ENCODE results near the gene MAP2K4.
"Not testable (repeated sequence)": the region's sequence is repeated elsewhere in the genome, so short reads cannot be mapped to it uniquely, and the experiment has no call there.

MAP2K4 gene

GRCh38 chr17:12020642-12021622 is at the start of gene MAP2K4:
MAP2K4 (plus strand) TSS chr17:12020877; CDS start chr17:12020887, 10 bp downstream.
- DNase-seq, result peak; percentile 47 to 70

GRCh38 chr17:11972741-11973140 is 47.9 kb upstream of the MAP2K4 start:
- not testable (repeated sequence) for DNase-seq

- no peak for DNase-seq
Observed at GRCh38 chr17:11979795-11980194, 40.9 kb upstream of the MAP2K4 start.

- DNase-seq, result no peak
Observed at GRCh38 chr17:11980813-11981212, 39.9 kb upstream of the MAP2K4 start.

- no peak for DNase-seq
Observed at GRCh38 chr17:11981862-11982261, 38.8 kb upstream of the MAP2K4 start.

GRCh38 chr17:11986179-11986941 is 34.3 kb upstream of the MAP2K4 start:
- no peak for DNase-seq

GRCh38 chr17:11986942-11987329 is 33.7 kb upstream of the MAP2K4 start:
- DNase-seq, result peak in 1 of 2 experiments; percentile 16

GRCh38 chr17:11990363-11990983 is 30.2 kb upstream of the MAP2K4 start:
- DNase-seq, result no peak

GRCh38 chr17:11991461-11991860 is 29.2 kb upstream of the MAP2K4 start:
- no peak for DNase-seq

GRCh38 chr17:11996722-11997146 is 23.9 kb upstream of the MAP2K4 start:
- peak in 1 of 2 experiments; percentile 24 for DNase-seq

GRCh38 chr17:11997147-11997971 is 23.3 kb upstream of the MAP2K4 start, which contains the start of gene ZNF18:
ZNF18 (minus strand) TSS chr17:11997475; CDS start chr17:11992829, 4,646 bp downstream.
- peak; percentile 83 to 90 for DNase-seq

GRCh38 chr17:11997972-11998233 is 22.8 kb upstream of the MAP2K4 start:
- DNase-seq, result no peak

- no peak for DNase-seq
Observed at GRCh38 chr17:11999696-12000095, 21.0 kb upstream of the MAP2K4 start.

- DNase-seq, result no peak
Observed at GRCh38 chr17:12007466-12007865, 13.2 kb upstream of the MAP2K4 start.

GRCh38 chr17:12021623-12022140 is 1.0 kb downstream of the MAP2K4 start:
- DNase-seq, result no peak

GRCh38 chr17:12022310-12022709 is 1.6 kb downstream of the MAP2K4 start:
- DNase-seq, result no peak

GRCh38 chr17:12024327-12024726 is 3.6 kb downstream of the MAP2K4 start:
- DNase-seq, result no peak

- DNase-seq, result no peak
Observed at GRCh38 chr17:12027658-12028057, 7.0 kb downstream of the MAP2K4 start.

- no peak for DNase-seq
Observed at GRCh38 chr17:12028611-12029010, 7.9 kb downstream of the MAP2K4 start.

GRCh38 chr17:12034538-12034937 is 13.9 kb downstream of the MAP2K4 start:
- DNase-seq, result no peak

GRCh38 chr17:12035673-12036072 is 15.0 kb downstream of the MAP2K4 start:
- no peak for DNase-seq

GRCh38 chr17:12037970-12038369 is 17.3 kb downstream of the MAP2K4 start:
- DNase-seq, result no peak

Data from NCI-H1930 (cell line).